SJSA1 (cell line): Measurements from ENCODE around the gene GUCA2A. TPM values are rescaled to one million over a fixed set of nuclear protein-coding genes. Genes with fewer than 3 reads are reported as not detected.
"Not testable (repeated sequence)": the region's sequence is repeated elsewhere in the genome, so short reads cannot be mapped to it uniquely, and the experiment has no call there.

Experiments used
- DNase-seq, 2 experiments: peaks; one replicate each; pipeline ENCODE4 v3.0.0-alpha.2; 2015 to 2020; ENCODE audit warnings: low spot score in 2 of 2, low read depth in 1 of 2
- H3K27ac ChIP-seq: fragments of 250-450 bp; sonication (Bioruptor Pico); 2 replicates; pipeline ENCODE4 v1.5.1; 2020; ENCODE audit warnings: mild to moderate bottlenecking, moderate library complexity
- H3K27me3 ChIP-seq: fragments of 250-450 bp; sonication (Bioruptor Pico); replicated peaks from 2 replicates; pipeline ENCODE4 v1.5.1; 2020; ENCODE audit warnings: mild to moderate bottlenecking, moderate library complexity
- H3K36me3 ChIP-seq: fragments of 250-450 bp; sonication (Bioruptor Pico); 2 replicates; pipeline ENCODE4 v1.5.1; 2020; ENCODE audit warnings: mild to moderate bottlenecking
- H3K4me1 ChIP-seq: fragments of 250-450 bp; sonication (Bioruptor Pico); replicated peaks from 2 replicates; pipeline ENCODE4 v1.6.1; 2021; ENCODE audit warnings: mild to moderate bottlenecking
- H3K4me3 ChIP-seq: fragments of 250-450 bp; sonication (Bioruptor Pico); 2 replicates; pipeline ENCODE4 v1.5.1; 2020; ENCODE audit warnings: mild to moderate bottlenecking
- H3K9me3 ChIP-seq: fragments of 250-450 bp; sonication (Bioruptor Pico); replicated peaks from 2 replicates; pipeline ENCODE4 v1.5.1; 2020; ENCODE audit warnings: mild to moderate bottlenecking
- total RNA-seq: library from RNA; depleted of rRNA; stranded (reverse); fragments of >200 nt; shearing (Covaris generic); gene quantifications from 2 replicates; pipeline ENCODE4 v1.2.3, GENCODE V29; 2014; rRNA removed

GUCA2A gene
- not detected in 2 replicates for total RNA-seq

GRCh38 chr1:42164551-42165420 is at the start of gene GUCA2A:
Gene GUCA2A (minus strand): TSS chr1:42164745. CDS start chr1:42164712, 33 bp downstream.
- no peaks in the 10 kb centered on the region for H3K36me3 ChIP-seq
- H3K4me1 ChIP-seq, result peaks cover 6% of the 10 kb centered on the region; the same call in 1 of the 2 replicates
- no peak within 1 kb of the TSS for H3K4me3 ChIP-seq
- no peak within 1 kb of the TSS for H3K27ac ChIP-seq
- no peaks in the 10 kb centered on the region; the same call in 1 of the 2 replicates for H3K27me3 ChIP-seq
- peak in 1 of 2 experiments; percentile 38 for DNase-seq
- H3K9me3 ChIP-seq, result peaks cover 3% of the 10 kb centered on the region; the same call in 1 of the 2 replicates

- Histone ChIP-seq H3K9me3 (no peaks in the 10 kb centered on the region), H3K4me1 (no peaks in the 10 kb centered on the region), H3K27ac (no peak overlapping the region), H3K4me3 (no peak overlapping the region), H3K27me3 (no peaks in the 10 kb centered on the region), H3K36me3 (peaks cover 8% of the 10 kb centered on the region)
- DNase-seq, result no peak
These were observed 46.7 kb upstream of the GUCA2A start for GRCh38 chr1:42211224-42211623.

- no peak for DNase-seq
- Histone ChIP-seq H3K4me1 (no peaks in the 10 kb centered on the region), H3K4me3 (no peak overlapping the region), H3K36me3 (peaks cover 8% of the 10 kb centered on the region), H3K27ac (no peak overlapping the region), H3K9me3 (no peaks in the 10 kb centered on the region), H3K27me3 (no peaks in the 10 kb centered on the region)
These were observed 46.0 kb upstream of the GUCA2A start for GRCh38 chr1:42210421-42211133.

- no peak overlapping the region for H3K27ac ChIP-seq
- H3K36me3 ChIP-seq, result peaks cover 6% of the 10 kb centered on the region
- no peak for DNase-seq
- H3K9me3 ChIP-seq, result no peaks in the 10 kb centered on the region
- no peak overlapping the region for H3K4me3 ChIP-seq
- no peaks in the 10 kb centered on the region for H3K27me3 ChIP-seq
- no peaks in the 10 kb centered on the region for H3K4me1 ChIP-seq
These were observed 45.1 kb upstream of the GUCA2A start for GRCh38 chr1:42209526-42210251.

- H3K4me3 ChIP-seq, H3K27me3 ChIP-seq, H3K9me3 ChIP-seq, H3K27ac ChIP-seq, DNase-seq, H3K36me3 ChIP-seq, H3K4me1 ChIP-seq: not testable (repeated sequence)
These were observed 42.4 kb upstream of the GUCA2A start for GRCh38 chr1:42206930-42207329.

GRCh38 chr1:42206164-42206563 is 41.6 kb upstream of the GUCA2A start:
- Histone ChIP-seq H3K4me1 (no peaks in the 10 kb centered on the region), H3K9me3 (no peaks in the 10 kb centered on the region), H3K27me3 (no peaks in the 10 kb centered on the region), H3K4me3 (no peak overlapping the region), H3K36me3 (peaks cover 5% of the 10 kb centered on the region), H3K27ac (no peak overlapping the region)
- no peak for DNase-seq

- Histone ChIP-seq H3K4me3 (no peak overlapping the region), H3K4me1 (no peaks in the 10 kb centered on the region), H3K27ac (no peak overlapping the region), H3K9me3 (no peaks in the 10 kb centered on the region), H3K27me3 (no peaks in the 10 kb centered on the region), H3K36me3 (peaks cover 21% of the 10 kb centered on the region)
- DNase-seq, result no peak
These were observed 37.4 kb upstream of the GUCA2A start for GRCh38 chr1:42201986-42202385.

GRCh38 chr1:42198251-42198650 is 33.7 kb upstream of the GUCA2A start:
- Histone ChIP-seq H3K27me3 (no peaks in the 10 kb centered on the region), H3K27ac (no peak overlapping the region), H3K9me3 (no peaks in the 10 kb centered on the region), H3K36me3 (peaks cover 52% of the 10 kb centered on the region), H3K4me1 (no peaks in the 10 kb centered on the region), H3K4me3 (no peak overlapping the region)
- DNase-seq, result no peak

- no peak for DNase-seq
- Histone ChIP-seq H3K27ac (no peak overlapping the region), H3K4me1 (no peaks in the 10 kb centered on the region), H3K9me3 (no peaks in the 10 kb centered on the region), H3K27me3 (no peaks in the 10 kb centered on the region), H3K36me3 (peaks cover 60% of the 10 kb centered on the region), H3K4me3 (no peak overlapping the region)
These were observed 31.3 kb upstream of the GUCA2A start for GRCh38 chr1:42195841-42196240.

- no peak overlapping the region for H3K4me3 ChIP-seq
- H3K27ac ChIP-seq, result no peak overlapping the region
- H3K9me3 ChIP-seq, result no peaks in the 10 kb centered on the region
- no peaks in the 10 kb centered on the region for H3K27me3 ChIP-seq
- DNase-seq, result no peak
- H3K4me1 ChIP-seq, result no peaks in the 10 kb centered on the region
- H3K36me3 ChIP-seq, result peaks cover 78% of the 10 kb centered on the region
These were observed 27.6 kb upstream of the GUCA2A start for GRCh38 chr1:42192106-42192505.

GRCh38 chr1:42191319-42191718 is 26.8 kb upstream of the GUCA2A start:
- DNase-seq, result no peak
- Histone ChIP-seq H3K4me3 (no peak overlapping the region), H3K4me1 (peaks cover 7% of the 10 kb centered on the region), H3K36me3 (peaks cover 73% of the 10 kb centered on the region), H3K9me3 (no peaks in the 10 kb centered on the region), H3K27ac (no peak overlapping the region), H3K27me3 (no peaks in the 10 kb centered on the region)

- no peaks in the 10 kb centered on the region for H3K9me3 ChIP-seq
- H3K4me3 ChIP-seq, result no peak overlapping the region
- peaks cover 71% of the 10 kb centered on the region for H3K36me3 ChIP-seq
- no peaks in the 10 kb centered on the region for H3K27me3 ChIP-seq
- H3K4me1 ChIP-seq, result peaks cover 14% of the 10 kb centered on the region
- no peak for DNase-seq
- H3K27ac ChIP-seq, result no peak overlapping the region
These were observed 25.6 kb upstream of the GUCA2A start for GRCh38 chr1:42189931-42190853.

GRCh38 chr1:42186152-42186551 is 21.6 kb upstream of the GUCA2A start:
- Histone ChIP-seq H3K4me1 (peaks cover 14% of the 10 kb centered on the region), H3K27me3 (no peaks in the 10 kb centered on the region), H3K27ac (no peak overlapping the region), H3K36me3 (peaks cover 58% of the 10 kb centered on the region), H3K9me3 (no peaks in the 10 kb centered on the region), H3K4me3 (no peak overlapping the region)
- DNase-seq, result peak in 1 of 2 experiments; percentile 40
